ENCODE results near the gene CS. TPM values are rescaled to one million over a fixed set of nuclear protein-coding genes. Genes with fewer than 3 reads are reported as not detected.
A peak's percentile ranks its signal among the peaks of the same experiment; 100 is the strongest.

The CS gene
- total RNA-seq, 1 donor from 2014 or later = 91.1 TPM

GRCh38 chr12:56247923-56248322 is 52.2 kb downstream of the CS start:
- Mint-ChIP-seq H3K36me3 (peaks cover 30% of the 10 kb centered on the region), H3K4me1 (no peaks in the 10 kb centered on the region)
- H3K36me3 ChIP-seq = no peaks in the 10 kb centered on the region

GRCh38 chr12:56244494-56244893 is 55.6 kb downstream of the CS start:
- H2AFZ ChIP-seq (replicated peaks) = no peak overlapping the region
- no peaks in the 10 kb centered on the region for H4K20me1 ChIP-seq (ENCODE audit: low read depth)

More at GRCh38 chr12:56247923-56248322, 52.2 kb downstream of the CS start:
- Histone ChIP-seq H3K9me3 (ENCODE audit: low read depth) (no peaks in the 10 kb centered on the region), H3K9ac (no peak overlapping the region), H3K4me2 (no peak overlapping the region), H3K79me2 (ENCODE audit: low read depth) (no peaks in the 10 kb centered on the region), H3F3A (ENCODE audit: low read depth) (no peaks in the 10 kb centered on the region), H3K4me1 (no peaks in the 10 kb centered on the region), H3K4me3 (no peak overlapping the region), H3K27ac (no peak overlapping the region), H4K20me1 (ENCODE audit: low read depth) (no peaks in the 10 kb centered on the region), H3K27me3 (no peaks in the 10 kb centered on the region), H2AFZ (replicated peaks) (no peak overlapping the region)
- no peak overlapping the region for H3K27ac Mint-ChIP-seq
- TF ChIP-seq EZH2 (IDR thresholded peaks at IDR 0.05) (no peak), CTCF (IDR thresholded peaks at IDR 0.05) (no peak), EZH2phosphoT487 (IDR thresholded peaks at IDR 0.05) (no peak)
- H3K9me3 Mint-ChIP-seq = no peaks in the 10 kb centered on the region
- peaks cover 3% of the 10 kb centered on the region for H3K27me3 Mint-ChIP-seq (ENCODE audit: insufficient read depth, low read depth)
- H3K4me3 Mint-ChIP-seq = no peak overlapping the region
- no peak for DNase-seq (ENCODE audit: low spot score)

DNA sequence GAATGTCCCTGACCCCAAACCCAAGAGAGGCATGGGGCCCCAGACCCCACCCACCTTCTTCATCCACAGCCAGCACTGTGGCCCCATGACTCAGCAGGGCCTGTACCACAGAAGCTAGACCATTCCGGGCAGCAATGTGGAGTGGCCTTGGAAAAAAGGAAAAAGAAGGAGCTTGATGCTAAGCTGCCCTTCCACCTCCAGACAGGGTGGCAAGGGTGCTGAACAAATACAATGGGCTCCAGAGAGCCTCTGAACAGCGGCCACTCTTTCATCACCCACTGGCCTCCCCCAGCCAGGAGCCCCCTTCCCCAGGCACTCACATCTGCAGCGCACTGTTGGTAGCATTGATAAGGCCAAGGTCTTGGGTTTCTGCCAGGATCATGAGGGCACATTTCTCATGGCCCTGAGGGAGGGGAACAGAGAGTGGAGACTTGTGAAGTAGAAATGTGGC is 56.4 kb downstream of the CS start:
- Histone ChIP-seq H3K79me2 (ENCODE audit: low read depth) (no peaks in the 10 kb centered on the region), H3F3A (ENCODE audit: low read depth) (no peaks in the 10 kb centered on the region), H3K4me2 (no peak overlapping the region), H3K27ac (no peak overlapping the region), H3K9me3 (ENCODE audit: low read depth) (no peaks in the 10 kb centered on the region), H3K4me3 (no peak overlapping the region), H4K20me1 (ENCODE audit: low read depth) (peaks cover 6% of the 10 kb centered on the region), H2AFZ (replicated peaks) (no peak overlapping the region), H3K36me3 (peaks cover 3% of the 10 kb centered on the region), H3K4me1 (no peaks in the 10 kb centered on the region), H3K9ac (no peak overlapping the region), H3K27me3 (no peaks in the 10 kb centered on the region)
- Mint-ChIP-seq H3K27me3 (ENCODE audit: insufficient read depth, low read depth) (peaks cover 2% of the 10 kb centered on the region), H3K4me3 (no peak overlapping the region), H3K4me1 (peaks cover 8% of the 10 kb centered on the region), H3K27ac (no peak overlapping the region), H3K36me3 (peaks cover 37% of the 10 kb centered on the region), H3K9me3 (no peaks in the 10 kb centered on the region)
- TF ChIP-seq CTCF (IDR thresholded peaks at IDR 0.05) (no peak), EZH2phosphoT487 (IDR thresholded peaks at IDR 0.05) (no peak), EZH2 (IDR thresholded peaks at IDR 0.05) (no peak)
- DNase-seq (ENCODE audit: low spot score) = no peak

More at GRCh38 chr12:56244494-56244893, 55.6 kb downstream of the CS start:
- H3K4me3 ChIP-seq = no peak overlapping the region
- TF ChIP-seq EZH2phosphoT487 (IDR thresholded peaks at IDR 0.05) = no peak
- no peak for TF ChIP-seq EZH2 (IDR thresholded peaks at IDR 0.05)
- TF ChIP-seq CTCF (IDR thresholded peaks at IDR 0.05) = no peak
- no peaks in the 10 kb centered on the region for H3K79me2 ChIP-seq (ENCODE audit: low read depth)
- no peaks in the 10 kb centered on the region for H3K27me3 ChIP-seq
- Mint-ChIP-seq H3K4me1 (peaks cover 8% of the 10 kb centered on the region), H3K36me3 (peaks cover 40% of the 10 kb centered on the region), H3K27ac (no peak overlapping the region), H3K27me3 (ENCODE audit: insufficient read depth, low read depth) (peaks cover 2% of the 10 kb centered on the region), H3K9me3 (no peaks in the 10 kb centered on the region), H3K4me3 (peak overlapping the region; percentile 27)
- no peak overlapping the region for H3K27ac ChIP-seq
- H3K36me3 ChIP-seq = peaks cover 3% of the 10 kb centered on the region
- no peaks in the 10 kb centered on the region for H3K9me3 ChIP-seq (ENCODE audit: low read depth)
- no peak overlapping the region for H3K9ac ChIP-seq
- no peak for DNase-seq (ENCODE audit: low spot score)
- H3K4me1 ChIP-seq = no peaks in the 10 kb centered on the region
- no peak overlapping the region for H3K4me2 ChIP-seq
- H3F3A ChIP-seq (ENCODE audit: low read depth) = no peaks in the 10 kb centered on the region

Data from neural progenitor cell (in vitro differentiated cells).